ENCODE measurements around the gene GYPA. TPM values are rescaled to one million over a fixed set of nuclear protein-coding genes. Genes with fewer than 3 reads are reported as not detected.

The GYPA gene
- total RNA-seq, 4 donors from 2014 or later, result not detected

GRCh38 chr4:144178414-144178813, 37.9 kb upstream of the GYPA start:
- no peak for TF ChIP-seq CTCF (IDR thresholded peaks at IDR 0.05; ENCODE audit: low read depth)

- TF ChIP-seq CTCF (IDR thresholded peaks at IDR 0.05; ENCODE audit: low read depth), result no peak
Observed at GRCh38 chr4:144176476-144176875, 36.0 kb upstream of the GYPA start.

GRCh38 chr4:144174401-144175067, 34.0 kb upstream of the GYPA start:
- TF ChIP-seq CTCF (IDR thresholded peaks at IDR 0.05; ENCODE audit: low read depth), result no peak

- TF ChIP-seq CTCF (IDR thresholded peaks at IDR 0.05; ENCODE audit: low read depth), result no peak
Observed at GRCh38 chr4:144171697-144172096, 31.2 kb upstream of the GYPA start.

- no peak for TF ChIP-seq CTCF (IDR thresholded peaks at IDR 0.05; ENCODE audit: low read depth)
Observed at GRCh38 chr4:144169211-144169610, 28.7 kb upstream of the GYPA start.

GRCh38 chr4:144154044-144154443, 13.5 kb upstream of the GYPA start:
- no peak for TF ChIP-seq CTCF (IDR thresholded peaks at IDR 0.05; ENCODE audit: low read depth)

- TF ChIP-seq CTCF (IDR thresholded peaks at IDR 0.05; ENCODE audit: low read depth), result no peak
Observed at GRCh38 chr4:144141493-144141892, 975 bp upstream of the GYPA start.
